ENCODE data around the gene FATE1.
"Not testable (repeated sequence)": the region's sequence is repeated elsewhere in the genome, so short reads cannot be mapped to it uniquely, and the experiment has no call there.

The FATE1 gene, protein sequence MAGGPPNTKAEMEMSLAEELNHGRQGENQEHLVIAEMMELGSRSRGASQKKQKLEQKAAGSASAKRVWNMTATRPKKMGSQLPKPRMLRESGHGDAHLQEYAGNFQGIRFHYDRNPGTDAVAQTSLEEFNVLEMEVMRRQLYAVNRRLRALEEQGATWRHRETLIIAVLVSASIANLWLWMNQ

DNA sequence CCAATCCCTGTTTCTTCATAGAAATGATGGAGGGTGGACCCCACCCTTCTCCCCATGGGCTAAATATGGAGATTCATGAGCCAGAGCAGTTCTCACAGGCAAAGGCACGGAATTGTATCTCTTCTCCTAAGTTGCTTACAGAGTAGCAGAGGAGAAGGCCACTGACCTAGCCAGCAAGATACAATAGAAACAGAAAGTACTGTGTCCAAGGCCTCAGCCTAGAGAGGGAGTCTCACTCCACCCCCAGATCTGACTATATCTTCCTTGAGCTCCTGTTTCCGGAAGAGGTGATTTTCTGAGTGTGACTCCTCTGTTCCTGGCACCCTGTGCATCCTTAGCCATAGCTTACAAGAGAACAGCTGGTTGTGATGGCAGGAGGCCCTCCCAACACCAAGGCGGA, at the start of gene FATE1:
Gene FATE1, plus strand, starts transcription at position 284 of the 400 bp plus-strand sequence. Its CDS starts 85 bp downstream, at position 369.
- no peak for DNase-seq (ENCODE audit: low spot score)

DNA sequence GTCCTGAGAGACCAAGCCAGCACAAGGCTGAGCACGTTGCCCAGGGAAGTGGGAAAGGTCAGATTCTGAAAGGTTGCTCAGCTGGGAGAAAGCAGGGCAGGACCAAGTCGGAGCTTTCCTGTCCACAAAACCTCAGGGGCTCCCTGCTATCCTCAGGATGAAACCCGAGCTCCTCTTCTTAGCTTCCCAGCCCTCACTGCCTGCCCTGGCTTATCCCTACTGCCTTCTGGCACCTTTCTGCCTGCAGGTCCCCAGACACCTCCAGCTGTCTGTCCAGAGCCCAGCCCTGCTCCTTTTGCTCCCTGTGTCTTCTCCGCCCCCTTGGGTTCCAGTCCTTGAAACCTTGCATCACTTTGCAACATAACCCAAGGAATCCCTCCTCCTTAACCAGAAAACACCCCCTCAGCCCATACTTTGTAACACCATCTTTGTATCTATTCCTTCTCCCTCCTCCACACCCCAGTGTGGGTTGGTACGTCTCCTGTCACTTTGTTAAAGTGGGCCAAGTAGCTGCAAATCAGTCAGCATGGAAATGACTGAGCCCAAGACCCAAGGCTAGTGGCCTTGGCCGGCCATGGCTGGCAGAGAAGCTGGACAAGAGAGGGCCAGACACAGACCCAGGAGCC, 40.6 kb upstream of the FATE1 start:
- DNase-seq (ENCODE audit: low spot score) = no peak

DNA sequence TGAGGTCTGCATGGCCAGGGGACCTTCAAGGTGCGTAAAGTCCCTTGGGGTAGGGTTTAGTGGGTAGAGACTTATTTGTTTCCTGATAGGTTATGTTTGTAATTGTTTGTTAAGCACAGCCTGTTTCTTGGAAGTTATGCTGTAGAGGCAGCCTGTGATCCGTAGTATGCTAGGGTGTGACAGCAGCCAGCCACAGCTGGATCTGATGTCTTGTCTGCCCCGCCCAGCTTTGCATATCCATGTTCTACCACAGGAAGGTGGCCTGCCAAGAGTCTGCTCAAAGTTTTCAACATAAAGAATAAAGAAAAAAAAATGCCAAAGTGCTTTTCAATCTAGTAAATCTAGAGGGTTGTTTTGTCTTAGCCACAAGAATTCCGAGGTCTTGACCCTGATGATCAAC, 39.6 kb upstream of the FATE1 start:
- no peak for DNase-seq (ENCODE audit: low spot score)

DNA sequence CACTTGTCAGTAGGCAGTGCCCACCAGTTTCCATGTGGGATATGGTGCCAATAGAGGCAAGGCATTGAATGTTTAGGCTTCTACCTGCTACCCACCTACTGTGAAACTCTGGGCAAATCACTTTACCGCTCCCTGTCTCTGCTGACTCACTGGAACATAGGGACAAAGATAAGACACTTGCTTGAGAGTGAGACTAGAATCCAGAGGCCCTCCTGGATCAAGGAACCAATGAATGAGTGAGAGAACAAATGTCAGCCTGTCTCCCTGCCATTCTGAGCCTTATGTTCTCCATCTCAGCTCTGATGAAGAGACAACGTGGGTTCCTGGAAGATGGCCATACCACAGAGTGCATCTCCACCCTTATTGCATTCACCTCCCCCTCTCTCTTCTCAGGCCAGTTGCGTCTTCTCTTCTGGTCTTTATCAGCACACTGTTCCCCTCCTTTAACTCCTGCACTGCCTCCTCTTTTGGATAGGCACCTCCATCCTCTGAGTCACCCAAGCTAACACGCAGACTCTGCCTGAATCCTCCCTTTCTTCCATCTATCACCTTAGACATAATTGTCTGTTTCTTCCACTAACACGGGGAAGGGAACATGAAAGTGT, 35.9 kb upstream of the FATE1 start:
- no peak for DNase-seq (ENCODE audit: low spot score)

DNA sequence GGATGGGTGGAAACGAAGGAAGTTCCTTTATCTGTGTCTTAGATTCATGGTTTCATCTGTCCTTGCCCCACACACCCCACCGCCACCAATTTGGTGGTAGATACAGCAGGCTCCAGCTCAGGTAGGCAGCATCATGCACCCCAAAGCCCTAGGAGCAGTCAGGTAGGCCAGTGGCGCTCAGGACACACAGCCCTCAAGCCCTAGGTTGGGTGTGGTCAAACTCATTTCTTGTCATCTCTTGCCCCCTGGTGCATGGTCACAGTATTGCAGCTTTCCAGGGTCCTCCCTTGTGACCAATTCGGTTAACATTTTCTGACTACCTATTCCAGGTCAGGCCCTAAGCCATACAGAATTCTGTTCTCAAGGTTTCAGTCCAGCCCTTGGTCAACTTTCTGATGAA, 35.0 kb upstream of the FATE1 start:
- DNase-seq (ENCODE audit: low spot score) = peak; percentile 17

DNA sequence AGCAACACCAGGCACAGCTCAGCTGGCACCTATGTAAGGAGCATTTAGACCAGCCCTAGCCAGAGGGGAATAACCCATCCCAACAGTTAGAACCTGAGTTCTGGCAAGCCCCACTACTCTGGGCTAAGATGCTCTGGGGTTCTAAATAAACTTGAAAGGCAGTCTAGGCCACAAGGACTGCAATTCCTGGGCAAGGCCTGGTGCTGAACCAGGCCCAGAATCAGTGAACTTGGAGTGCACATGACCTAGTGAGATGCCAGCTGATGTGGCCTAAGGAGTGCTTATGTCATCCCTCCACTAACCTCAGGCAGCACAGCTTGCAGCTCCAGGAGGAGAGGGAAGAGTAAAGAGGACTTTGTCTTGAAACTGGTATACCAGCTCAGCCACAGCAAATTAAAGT, 28.2 kb upstream of the FATE1 start:
- no peak for DNase-seq (ENCODE audit: low spot score)

DNA sequence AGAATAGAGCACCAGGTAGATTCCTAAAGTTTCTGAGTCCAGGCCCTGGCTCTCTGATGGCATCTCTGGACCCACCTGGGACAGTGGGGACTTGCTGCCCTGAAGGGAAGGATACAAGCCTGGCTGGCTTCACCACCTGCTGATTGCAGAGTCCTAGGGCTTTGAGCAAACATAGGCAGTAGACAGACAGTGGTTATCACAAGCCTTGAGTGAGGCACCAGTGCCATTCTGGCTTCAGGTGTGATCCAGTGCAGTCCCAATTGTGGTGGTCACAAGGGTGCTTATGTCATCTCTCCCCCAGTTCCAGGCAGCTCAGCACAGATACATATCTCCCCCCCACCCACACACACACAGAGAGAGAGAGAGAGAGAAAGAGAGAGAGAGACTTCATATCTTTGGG, 27.1 kb upstream of the FATE1 start:
- DNase-seq (ENCODE audit: low spot score) = no peak

DNA sequence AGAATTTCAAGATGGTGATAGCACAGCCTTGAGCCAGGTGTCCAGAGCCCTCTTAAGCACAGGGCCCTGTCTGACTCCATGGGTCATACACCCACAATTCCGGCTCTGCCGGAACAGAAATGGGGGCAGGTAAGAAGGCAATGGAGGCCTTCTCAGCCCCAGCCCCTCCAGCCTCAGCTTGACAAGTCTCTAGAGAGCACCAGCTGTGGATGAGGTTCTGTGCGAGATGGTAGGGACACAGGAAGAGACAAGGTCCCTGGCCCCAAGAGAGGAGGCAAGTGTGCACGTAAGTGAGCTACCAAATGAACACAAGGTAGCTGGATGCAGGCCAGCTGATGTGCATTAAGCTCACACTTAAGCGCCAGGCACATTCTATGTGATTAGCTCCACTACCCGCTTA, 23.0 kb upstream of the FATE1 start:
- no peak for DNase-seq (ENCODE audit: low spot score)

DNA sequence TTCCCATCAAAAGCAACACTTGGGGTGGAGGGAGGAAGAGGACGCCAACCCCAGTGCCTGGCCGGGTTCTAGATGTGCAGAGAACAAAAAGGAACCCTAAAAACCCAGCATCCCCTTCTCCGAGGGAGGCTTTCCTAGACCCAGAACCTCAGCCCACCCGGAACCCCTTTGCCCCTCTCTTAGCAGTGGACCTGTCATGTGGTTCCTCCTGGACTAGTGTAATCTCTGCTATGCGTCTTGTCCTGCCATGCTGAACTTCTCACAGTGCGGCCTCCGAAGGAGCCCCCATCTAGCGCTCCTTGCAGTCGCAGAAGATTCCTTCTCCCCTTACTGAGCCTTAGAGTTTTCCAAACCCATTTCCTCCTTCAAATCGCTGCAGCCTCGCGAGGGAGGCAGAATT, 21.7 kb upstream of the FATE1 start:
- DNase-seq (ENCODE audit: low spot score) = no peak

DNA sequence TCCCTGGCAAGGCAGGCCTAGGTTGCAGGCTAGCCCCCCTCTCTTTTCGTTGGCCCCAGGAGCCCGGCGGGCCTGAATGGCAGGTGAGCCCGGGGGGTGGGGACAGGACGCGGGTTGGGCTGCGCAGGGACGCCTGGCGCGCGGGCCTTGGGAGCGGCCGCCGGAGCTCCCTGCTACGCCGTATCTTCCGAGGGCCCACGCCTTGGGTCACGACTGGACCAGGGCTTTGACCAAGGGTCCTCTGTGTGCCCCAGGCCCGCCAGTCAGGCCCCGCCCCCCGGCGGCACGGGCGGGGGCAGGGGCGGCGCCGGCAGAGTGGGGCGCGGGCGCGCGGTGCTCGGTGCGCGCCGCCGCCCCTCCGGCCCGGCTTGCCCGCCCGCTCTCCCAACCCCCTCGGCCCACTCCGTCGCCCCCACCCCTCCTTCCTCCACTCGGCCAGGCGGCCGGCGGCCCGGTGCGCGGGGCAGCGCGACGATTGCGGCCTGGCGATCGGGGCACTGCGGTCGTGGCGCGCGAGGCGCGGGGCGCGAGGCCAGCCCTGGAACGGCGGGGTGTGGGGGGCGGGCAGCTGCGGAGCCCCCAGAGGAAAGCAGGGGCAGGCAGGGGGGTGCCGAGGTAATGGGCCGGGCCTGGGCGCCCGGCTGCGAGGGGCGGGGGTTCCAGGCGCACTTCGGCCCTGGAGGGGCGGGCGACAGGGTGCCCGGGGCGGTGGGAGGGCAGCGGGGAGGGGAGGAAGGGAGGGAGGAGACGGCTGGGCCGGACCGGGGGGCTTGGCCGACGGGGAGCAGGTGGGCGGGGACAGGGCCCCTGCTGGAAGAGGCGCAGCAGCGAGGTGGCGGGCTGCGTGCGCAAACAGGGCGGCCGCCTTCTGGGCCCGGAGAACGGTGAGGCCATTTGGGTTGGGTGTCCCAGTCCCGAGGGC, 20.9 kb upstream of the FATE1 start, which contains the start of gene PRRG3:
Gene PRRG3, plus strand, starts transcription at position 798 of the 922 bp plus-strand sequence. CDS start 3,357 bp downstream, outside the sequence.
- DNase-seq (ENCODE audit: low spot score) = no peak

DNA sequence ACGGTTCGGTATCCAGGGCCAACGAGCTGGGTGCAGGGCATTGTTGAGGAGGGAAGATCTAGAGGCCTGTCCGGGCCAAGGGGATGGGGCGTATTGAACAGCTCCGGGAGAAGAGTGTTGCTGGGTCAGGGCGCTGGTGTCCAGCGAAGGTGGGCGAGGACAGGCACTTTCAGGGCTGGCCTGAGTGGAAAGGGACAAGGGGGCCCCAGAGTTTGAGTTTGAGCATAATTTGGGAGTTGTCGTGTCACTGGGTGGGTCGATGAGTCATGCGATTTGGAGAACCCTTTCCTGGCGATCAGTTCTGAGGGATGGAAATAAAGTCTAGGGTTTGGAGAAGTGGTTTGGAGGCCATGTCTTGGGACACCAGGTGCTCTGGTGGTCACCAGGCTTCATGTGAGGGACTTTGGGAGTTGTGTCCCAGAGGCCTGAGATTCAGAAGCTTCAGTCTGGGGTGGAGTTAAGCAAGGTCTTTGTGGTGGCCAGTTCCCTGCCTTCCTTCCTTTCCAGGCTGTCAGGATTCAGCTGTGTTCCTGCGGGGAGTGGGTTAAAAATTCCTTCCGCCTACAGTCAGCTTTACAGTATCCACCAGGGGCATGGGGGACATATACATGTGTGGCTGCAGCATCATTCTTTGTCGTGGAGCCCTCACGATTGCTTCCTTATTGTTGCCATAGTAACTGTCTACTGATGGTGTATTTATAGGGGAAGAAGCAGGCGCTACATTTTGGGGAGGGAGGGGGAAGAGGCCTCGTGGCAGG, 20.1 kb upstream of the FATE1 start:
- DNase-seq (ENCODE audit: low spot score) = no peak

DNA sequence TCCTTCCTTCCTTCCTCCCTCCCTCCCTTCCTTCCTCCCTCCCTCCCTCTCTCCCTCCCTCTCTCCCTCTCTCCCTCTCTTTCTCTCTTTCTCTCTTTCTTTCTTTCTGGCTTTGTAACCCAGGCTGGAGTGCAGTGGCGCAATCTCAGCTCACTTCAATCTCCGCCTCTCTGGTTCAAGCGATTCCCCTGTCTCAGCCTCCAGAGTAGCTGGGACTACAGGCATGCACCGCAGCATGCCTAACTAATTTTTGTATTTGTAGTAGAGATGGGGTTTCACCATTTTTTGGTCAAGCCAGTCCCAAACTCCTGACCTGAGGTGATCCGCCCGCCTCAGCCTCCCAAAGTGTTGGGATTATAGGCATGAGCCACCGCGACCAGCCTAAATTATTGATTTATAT, 18.8 kb upstream of the FATE1 start:
- DNase-seq (ENCODE audit: low spot score) = not testable (repeated sequence)

DNA sequence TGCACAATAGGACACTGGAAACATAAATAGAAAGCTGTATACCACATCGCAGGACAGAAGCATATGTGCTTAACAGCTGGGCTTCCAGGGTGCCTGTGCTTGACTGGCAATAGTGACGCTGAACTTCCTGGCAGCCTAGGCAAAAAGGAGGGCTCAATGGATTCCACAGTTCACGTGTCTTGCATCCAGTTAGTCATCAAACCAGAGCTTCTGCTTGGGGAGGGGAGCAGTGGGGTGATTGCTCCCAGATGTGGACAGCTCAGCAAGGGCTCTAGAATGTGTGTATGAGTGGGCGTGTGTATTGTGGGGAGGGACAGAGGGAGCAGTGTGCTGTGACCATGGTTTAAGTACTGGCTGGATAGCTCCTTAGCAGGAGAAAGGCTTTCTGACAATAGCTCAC, 18.3 kb upstream of the FATE1 start:
- DNase-seq (ENCODE audit: low spot score) = no peak

DNA sequence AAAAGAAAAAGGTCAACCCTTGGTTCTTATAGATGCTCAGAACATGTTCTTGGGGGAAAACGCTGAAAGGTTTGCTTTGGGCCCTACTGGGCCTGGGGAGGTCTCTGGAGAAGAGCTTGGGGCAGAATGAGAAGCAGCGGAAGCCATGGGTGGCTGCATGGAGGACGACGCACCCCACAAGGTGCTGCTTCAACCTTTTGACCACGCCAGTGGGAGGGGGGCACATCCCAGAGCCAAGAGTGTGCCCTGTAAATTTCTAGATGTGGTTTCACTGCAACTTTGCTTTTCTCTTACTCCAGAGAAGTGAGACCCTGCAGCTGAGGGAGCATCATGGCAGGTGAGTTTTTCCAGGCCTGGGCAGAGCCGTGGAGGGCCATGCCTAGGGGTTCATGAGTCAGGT, 17.4 kb upstream of the FATE1 start:
- no peak for DNase-seq (ENCODE audit: low spot score)

DNA sequence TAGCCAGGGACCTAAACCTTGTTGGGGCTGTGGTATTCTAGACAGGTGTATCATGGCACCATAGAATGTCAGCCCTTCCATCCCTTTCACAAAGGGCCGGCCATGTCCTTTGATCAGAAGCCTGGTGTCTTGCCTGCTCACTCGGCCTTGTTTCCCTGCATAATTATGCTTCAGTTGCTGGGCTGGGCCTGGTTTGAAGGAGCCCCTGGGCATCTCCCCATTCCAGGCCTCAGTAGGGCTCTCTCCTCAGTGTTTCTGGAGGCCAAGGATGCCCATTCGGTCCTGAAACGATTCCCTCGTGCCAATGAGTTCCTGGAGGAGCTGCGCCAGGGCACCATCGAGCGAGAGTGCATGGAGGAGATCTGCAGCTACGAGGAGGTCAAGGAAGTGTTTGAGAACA, 16.1 kb upstream of the FATE1 start:
- no peak for DNase-seq (ENCODE audit: low spot score)

DNA sequence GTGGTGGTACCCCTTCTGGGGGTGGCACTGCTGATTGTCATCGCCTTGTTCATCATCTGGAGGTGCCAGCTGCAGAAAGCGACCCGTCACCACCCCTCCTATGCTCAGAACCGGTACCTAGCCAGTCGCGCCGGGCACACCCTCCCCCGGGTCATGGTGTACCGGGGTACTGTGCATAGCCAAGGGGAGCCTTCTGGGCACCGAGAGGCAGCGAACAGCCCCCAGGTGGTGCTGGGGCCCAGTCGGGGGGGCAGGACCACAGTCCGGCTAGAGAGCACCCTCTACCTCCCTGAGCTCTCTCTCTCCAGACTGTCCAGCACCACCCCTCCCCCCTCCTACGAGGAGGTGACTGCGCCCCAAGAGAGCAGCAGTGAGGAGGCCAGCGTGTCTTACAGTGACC, 15.3 kb upstream of the FATE1 start:
- DNase-seq (ENCODE audit: low spot score) = no peak

DNA sequence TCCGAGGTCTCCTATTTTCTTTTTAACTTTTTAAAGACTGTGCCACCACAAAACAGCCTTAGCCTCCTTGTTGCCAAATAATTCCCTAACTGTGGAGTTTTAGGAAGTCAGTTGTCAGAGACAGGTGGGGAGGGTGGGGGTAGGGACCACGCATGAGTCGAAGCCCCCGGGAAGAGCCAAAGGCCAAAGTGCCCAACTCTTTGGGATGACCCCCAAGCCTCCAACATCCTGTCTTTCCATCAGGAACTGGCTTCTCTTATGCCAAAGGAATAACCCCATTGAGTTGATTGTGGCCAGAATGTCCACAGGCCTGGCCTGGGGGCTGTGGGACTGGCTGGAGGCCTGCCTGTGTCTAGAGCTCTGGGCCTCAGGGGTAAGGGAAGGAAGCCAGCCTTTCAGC, 14.8 kb upstream of the FATE1 start:
- DNase-seq (ENCODE audit: low spot score) = no peak

DNA sequence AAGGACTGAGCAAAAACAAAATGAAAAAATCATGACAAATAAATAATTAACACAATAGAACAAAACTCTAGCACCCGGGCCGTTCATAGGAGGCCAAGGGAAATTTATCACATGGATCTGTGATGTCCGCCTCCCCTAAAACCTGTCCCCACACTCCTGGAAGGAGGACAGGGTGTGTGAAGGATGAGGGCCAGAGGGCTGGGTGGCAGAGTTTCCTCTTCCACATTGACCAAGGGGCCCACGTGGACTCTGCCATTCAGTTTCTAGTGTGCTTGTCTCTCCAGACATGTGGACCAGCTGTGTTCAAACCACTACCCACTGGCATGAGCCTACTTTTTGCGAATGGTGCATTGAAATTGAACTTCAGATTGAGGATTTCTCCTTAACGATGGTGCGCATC, 14.3 kb upstream of the FATE1 start:
- DNase-seq (ENCODE audit: low spot score) = no peak

DNA sequence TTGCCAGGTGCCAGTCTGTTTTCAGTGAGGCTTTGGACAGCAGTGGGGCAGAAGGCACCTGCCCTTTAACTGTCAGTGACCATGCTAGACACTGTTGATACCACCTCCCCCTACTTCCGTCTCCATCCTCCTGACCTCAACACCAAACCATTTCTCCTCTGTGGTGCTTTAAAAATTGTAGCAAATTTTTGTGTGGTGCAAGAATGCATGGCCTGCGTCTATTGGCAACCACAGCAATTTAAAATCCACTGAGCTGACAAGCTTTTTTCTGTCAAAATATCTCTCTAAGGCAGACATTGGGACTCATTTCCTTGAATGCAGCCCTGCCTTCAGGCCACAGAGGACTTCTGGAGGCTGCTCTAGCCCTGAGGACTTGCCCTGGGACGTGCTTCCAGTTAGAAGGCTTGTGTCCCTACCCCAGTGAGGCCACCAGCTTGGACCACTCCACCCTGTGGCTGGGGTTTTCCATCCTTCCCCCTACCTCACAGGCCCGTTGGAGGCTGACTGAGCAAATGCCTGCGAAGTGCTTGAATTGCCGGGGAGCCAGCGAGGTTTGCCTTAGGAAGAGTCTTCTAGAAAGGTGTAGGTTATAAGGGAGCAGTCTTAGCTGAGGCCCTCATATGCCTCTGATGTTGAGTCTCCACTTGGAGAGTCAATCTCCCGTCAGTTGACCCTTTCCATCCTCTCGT, 13.7 kb upstream of the FATE1 start:
- no peak for DNase-seq (ENCODE audit: low spot score)

DNA sequence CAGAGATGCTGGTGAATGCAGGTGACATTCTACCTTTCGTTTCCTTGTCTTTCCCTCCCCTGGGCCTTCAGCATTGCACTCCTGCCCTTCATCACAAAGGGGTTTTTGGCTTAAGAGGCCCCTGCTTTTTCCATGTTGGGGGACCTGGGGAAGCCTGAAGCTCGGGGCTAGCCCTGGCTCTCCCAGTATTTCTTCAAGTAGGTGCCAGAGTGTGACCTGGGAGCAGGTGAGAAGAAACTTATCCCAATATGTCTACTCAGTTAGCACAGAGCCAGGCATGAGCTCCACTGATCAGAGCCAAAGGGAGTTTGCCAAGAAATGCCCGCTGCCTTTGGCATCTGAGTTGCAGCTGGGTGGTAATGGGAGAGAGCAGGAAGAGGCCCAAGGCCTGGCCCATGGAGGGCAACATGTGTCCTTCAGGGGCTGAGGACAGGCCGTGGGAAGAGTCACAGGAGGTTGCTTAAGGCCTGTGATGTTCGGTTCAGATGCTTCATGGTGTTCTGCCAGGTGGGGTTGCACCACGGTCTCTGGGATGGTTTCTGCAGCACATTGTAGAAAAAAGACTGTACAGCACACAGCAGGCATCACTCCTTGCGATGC, 13.0 kb upstream of the FATE1 start:
- no peak for DNase-seq (ENCODE audit: low spot score)

DNA sequence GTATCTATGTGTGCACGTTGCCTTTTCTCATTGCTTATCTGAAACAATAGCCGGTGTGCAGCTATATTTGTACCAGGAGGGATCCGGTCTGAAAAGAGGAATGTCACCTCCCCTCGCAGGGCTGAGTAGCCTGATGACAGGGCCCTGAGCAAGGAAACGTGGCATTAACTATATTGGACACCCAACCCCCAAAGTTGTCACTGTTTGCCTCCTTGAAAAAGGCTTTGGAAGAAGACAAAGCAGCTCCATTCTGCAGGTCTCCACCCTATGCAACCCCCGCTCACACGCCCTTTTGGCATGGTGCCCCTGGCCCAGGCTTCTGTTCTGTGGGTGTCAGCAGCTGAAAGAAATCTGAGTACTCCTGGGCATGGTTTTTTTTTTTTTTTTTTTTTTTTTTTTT, 12.3 kb upstream of the FATE1 start:
- no peak for DNase-seq (ENCODE audit: low spot score)

Measured in CD4-positive, alpha-beta T cell treated with Interleukin-6 at 100 ng/mL for 8 hours (primary cell).